CD4-positive, CD25-positive, alpha-beta regulatory T cell (primary cell): ENCODE results near the gene ADM2. TPM values are rescaled to one million over a fixed set of nuclear protein-coding genes. Genes with fewer than 3 reads are reported as not detected.

Experiments
- ATAC-seq, 2 donors: fragments of 150-1000 bp; cut with Tn5 transposase; one replicate each; pipeline ENCODE4 v1.10.0; 2021; ENCODE audit warnings: low read depth in 2 of 2, moderate number of reproducible peaks in 2 of 2, moderate library complexity in 1 of 2
- DNase-seq, 3 donors: peaks; one replicate each; pipeline versions ENCODE4 v3.0.0 to v3.0.0-alpha.2; 2012 to 2022; ENCODE audit warnings: mixed read lengths in 1 of 3
- H3K27ac ChIP-seq: one replicate; pipeline ENCODE4 v1.7.0; 2013; ENCODE audit warnings: mild to moderate bottlenecking, low read length; ENCODE audit not compliant: insufficient read depth, poor library complexity, severe bottlenecking
- H3K27me3 ChIP-seq: one replicate; pipeline ENCODE4 v1.7.0; 2013; ENCODE audit warnings: low read length; ENCODE audit not compliant: control insufficient read depth, insufficient read depth
- H3K36me3 ChIP-seq: one replicate; pipeline ENCODE4 v1.7.0; 2013; ENCODE audit warnings: mild to moderate bottlenecking, low read length, moderate library complexity; ENCODE audit not compliant: control insufficient read depth, insufficient read depth
- H3K4me1 ChIP-seq: 2 replicates; pipeline ENCODE4 v1.7.0; 2013; ENCODE audit warnings: mild to moderate bottlenecking, low read length; ENCODE audit not compliant: insufficient read depth, control insufficient read depth, poor library complexity, severe bottlenecking
- H3K4me3 ChIP-seq: one replicate; pipeline ENCODE4 v1.7.0; 2013; ENCODE audit warnings: low read depth, mild to moderate bottlenecking, low read length, moderate library complexity
- H3K9me3 ChIP-seq, 2 experiments: 1 replicate in 1 of 2; 2 replicates in 1 of 2; pipeline ENCODE4 v1.7.0; 2013; ENCODE audit warnings: low read length in 2 of 2, mild to moderate bottlenecking in 1 of 2, moderate library complexity in 1 of 2; ENCODE audit not compliant: control insufficient read depth in 2 of 2
- H3K27ac Mint-ChIP-seq, 3 donors: one replicate each; pipeline ENCODE4 v1.8.0; 2020 to 2022; ENCODE audit warnings: mild to moderate bottlenecking in 3 of 3, mixed read lengths in 3 of 3, moderate library complexity in 2 of 3
- H3K27me3 Mint-ChIP-seq: one replicate; pipeline ENCODE4 v1.8.0; 2022; ENCODE audit warnings: mild to moderate bottlenecking, mixed read lengths
- H3K36me3 Mint-ChIP-seq: one replicate; pipeline ENCODE4 v1.8.0; 2020; ENCODE audit warnings: mixed read lengths
- H3K4me1 Mint-ChIP-seq, 4 donors: one replicate each; pipeline ENCODE4 v1.8.0; 2020 to 2022; ENCODE audit warnings: mixed read lengths in 4 of 4, mild to moderate bottlenecking in 1 of 4
- H3K4me3 Mint-ChIP-seq, 4 donors: one replicate each; pipeline ENCODE4 v1.8.0; 2020 to 2022; ENCODE audit warnings: mild to moderate bottlenecking in 4 of 4, mixed read lengths in 4 of 4, moderate library complexity in 3 of 4
- H3K9me3 Mint-ChIP-seq, 7 donors: one replicate each; pipeline ENCODE4 v1.8.0; 2020 to 2022; ENCODE audit warnings: mixed read lengths in 7 of 7, mild to moderate bottlenecking in 3 of 7, moderate library complexity in 2 of 7
- polyA plus RNA-seq, 4 donors: library from polyadenylated mRNA; unstranded; fragments of 300-500 nt; fragmentation: Illumina TruSeq; gene quantifications; one replicate each; pipeline ENCODE4 v1.2.3, GENCODE V29; 2021
- total RNA-seq: library from RNA; stranded (reverse); gene quantifications from one replicate; pipeline ENCODE4 v1.2.3, GENCODE V29; 2022

The ADM2 gene
- total and polyA plus RNA-seq, 5 donors from 2014 or later, result 0.06 to 1.9 (median 0.37) TPM

DNA sequence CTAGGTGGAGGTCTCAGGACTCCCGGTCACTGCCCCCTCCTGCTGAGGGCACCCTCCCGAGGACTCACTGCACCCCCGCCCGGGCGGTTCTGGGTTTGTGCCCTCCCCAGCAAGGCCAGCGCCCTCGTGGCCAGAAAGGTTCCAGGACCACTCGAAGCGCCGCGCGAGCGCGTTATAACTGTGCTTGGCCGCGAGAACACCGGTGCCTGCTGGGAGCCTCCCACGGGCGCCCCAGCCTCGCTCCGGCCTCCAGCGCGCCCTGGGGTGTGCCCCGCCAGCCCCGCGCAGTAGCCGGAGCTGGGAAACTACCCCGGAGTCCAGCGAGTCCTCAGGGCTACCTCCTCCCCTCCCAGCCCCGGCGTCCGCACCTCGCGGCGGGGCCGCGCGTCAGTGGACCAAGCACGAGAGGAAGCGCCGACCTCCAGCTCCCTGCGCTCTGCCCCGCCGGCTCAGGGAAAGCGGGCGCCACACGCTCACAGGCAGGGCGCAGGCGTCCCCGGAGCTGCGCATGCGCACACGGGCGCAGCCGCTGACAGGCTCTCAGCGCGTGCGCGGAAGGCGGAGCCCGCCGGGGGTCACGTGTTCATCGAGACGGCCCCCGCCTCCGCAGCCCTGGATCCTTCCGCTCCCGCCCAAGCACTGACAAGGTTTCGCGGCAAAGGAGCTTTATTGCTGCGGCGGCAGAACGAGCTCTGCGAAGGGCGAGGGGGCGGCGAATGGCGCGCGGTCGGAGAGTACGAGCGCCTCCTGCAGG lies 43.9 kb downstream of the ADM2 start, which contains the start of gene SCO2:
TSS of gene SCO2 (minus strand) at position 495 of the 754 bp plus-strand sequence. CDS start 1,187 bp downstream, outside the sequence.
- Histone ChIP-seq H3K27me3 (no peaks in the 10 kb centered on the region), H3K36me3 (peaks cover 20% of the 10 kb centered on the region), H3K27ac (peak within 1 kb of the TSS; percentile 96), H3K4me3 (peak within 1 kb of the TSS; percentile 65), H3K9me3 (no peaks in the 10 kb centered on the region), H3K4me1 (peaks cover 49% of the 10 kb centered on the region)
- no peaks in the 10 kb centered on the region for H3K9me3 Mint-ChIP-seq
- ATAC-seq, result peak; percentile 63 to 69
- peak; percentile 95 to 98 (median 97) for DNase-seq
- H3K27me3 Mint-ChIP-seq, result no peaks in the 10 kb centered on the region
- H3K4me1 Mint-ChIP-seq, result peaks cover 0 to 30% (median 19%) of the 10 kb centered on the region in 4 donors
- H3K36me3 Mint-ChIP-seq, result no peaks in the 10 kb centered on the region
- H3K4me3 Mint-ChIP-seq, result peak within 1 kb of the TSS; percentile 90 to 93 (median 92)
- peak within 1 kb of the TSS; percentile 86 to 94 (median 92) for H3K27ac Mint-ChIP-seq

DNA sequence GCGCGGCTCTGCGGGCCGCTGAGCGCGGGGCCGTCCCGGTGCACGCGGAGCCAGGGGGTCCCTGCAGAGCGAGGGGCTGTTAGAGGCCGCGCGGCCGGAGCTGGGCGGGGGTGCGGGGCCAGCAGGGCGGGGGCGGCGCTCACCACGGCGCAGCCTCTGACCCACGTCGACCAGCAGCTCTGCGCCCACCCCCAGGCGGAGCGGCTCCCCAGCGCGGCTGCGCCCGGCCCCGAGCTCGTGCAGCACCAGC lies 44.4 kb downstream of the ADM2 start:
- Mint-ChIP-seq H3K36me3 (no peaks in the 10 kb centered on the region), H3K9me3 (no peaks in the 10 kb centered on the region), H3K4me3 (peak overlapping the region; percentile 84 to 91 (median 88)), H3K27me3 (no peaks in the 10 kb centered on the region), H3K4me1 (peaks cover 0 to 30% (median 19%) of the 10 kb centered on the region in 4 donors), H3K27ac (peak overlapping the region in 1 of 3 donors; percentile 73)
- Histone ChIP-seq H3K27ac (peak overlapping the region; percentile 96), H3K4me3 (no peak overlapping the region), H3K4me1 (peaks cover 54% of the 10 kb centered on the region), H3K27me3 (no peaks in the 10 kb centered on the region), H3K36me3 (peaks cover 19% of the 10 kb centered on the region), H3K9me3 (no peaks in the 10 kb centered on the region)
- DNase-seq (no peak), ATAC-seq (no peak)

DNA sequence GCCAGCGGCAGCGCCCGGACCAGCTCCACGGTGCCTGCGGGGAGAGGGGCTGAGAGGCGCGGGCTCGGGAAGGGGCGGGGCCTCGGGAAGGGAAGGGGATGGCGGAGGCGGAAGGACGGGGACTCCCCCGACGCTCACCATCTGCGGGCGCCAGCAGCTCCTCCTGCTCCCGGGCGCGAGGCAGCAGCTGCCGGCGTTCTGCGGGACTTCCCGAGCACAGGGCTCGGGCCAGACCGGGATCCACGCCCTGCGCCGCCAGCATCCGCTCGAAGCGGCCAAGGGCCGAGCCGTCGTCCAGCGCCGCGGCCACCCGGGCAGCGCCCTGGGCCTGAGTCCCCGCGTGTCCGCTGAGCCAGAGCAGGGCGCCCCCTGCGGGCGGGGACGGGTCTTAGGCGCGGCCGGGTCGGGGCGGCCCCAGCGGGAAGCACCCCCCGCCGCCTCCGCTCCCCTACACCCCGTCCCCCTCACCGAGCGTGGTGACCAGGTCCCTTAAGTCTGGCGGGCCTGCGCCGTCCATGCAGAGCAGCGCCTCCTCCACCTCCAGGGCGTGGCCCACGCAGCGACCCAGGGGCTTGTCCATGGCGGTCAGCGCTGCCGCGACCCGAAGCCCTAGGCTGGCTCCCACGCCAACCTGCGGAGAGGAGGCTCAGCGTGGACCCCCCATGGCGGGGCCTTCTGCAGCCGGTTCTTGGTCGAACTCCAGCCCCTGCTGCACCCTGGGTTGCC lies 44.9 kb downstream of the ADM2 start:
- H3K36me3 ChIP-seq, result peaks cover 15% of the 10 kb centered on the region
- peaks cover 59% of the 10 kb centered on the region for H3K4me1 ChIP-seq

DNA sequence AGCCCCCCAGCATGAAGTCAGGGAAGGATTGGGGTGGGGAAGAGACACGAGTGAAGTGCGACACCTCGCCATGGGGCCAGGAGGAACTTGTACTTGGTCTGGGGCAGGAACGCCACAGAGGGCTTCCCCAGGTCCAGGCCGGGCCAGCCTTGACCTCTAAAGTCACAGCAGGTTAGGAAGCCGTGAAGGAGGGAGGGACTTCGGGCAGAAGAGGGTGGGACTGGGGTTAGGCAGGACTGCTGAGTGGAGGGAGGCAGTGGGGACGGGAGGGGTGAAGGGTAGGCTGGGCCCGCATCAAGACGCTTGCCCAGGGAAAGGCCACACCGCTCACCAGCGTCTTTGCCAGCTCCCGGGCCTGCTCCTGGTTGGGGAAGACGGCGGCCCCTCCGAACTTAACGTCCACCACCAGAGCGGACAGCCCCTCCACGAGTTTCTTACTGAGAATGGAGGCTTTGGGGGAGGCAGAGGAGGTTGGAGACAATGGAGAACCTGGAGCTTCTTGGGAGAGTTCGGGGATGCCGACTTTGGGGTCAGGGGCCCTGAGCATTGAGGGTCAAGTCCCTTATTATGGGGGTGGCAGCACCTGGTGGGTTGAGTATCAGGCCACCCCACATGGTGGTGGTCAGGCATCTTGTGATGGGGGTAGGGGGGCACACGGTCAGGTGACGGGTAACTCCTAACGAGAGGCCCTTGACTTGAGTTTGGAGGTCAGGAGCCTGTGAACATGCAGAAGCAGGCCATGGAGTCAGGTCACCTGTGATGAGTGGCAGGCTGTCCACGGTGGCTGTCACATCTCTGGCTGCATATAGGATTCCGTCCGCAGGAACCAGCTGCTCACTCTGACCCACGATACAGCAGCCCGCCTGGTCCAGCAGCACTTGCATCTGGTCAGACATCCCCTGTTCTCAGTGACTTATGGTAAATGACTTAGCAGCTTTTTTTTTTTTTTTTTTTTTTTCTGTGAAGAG lies 45.8 kb downstream of the ADM2 start:
- ATAC-seq (no peak), DNase-seq (peak in 1 of 3 donors; percentile 61)
- H3K36me3 Mint-ChIP-seq, result no peaks in the 10 kb centered on the region
- peaks cover 0 to 30% (median 19%) of the 10 kb centered on the region in 4 donors for H3K4me1 Mint-ChIP-seq
- H3K4me3 Mint-ChIP-seq, result peak overlapping the region; percentile 77 to 94 (median 88)
- Histone ChIP-seq H3K36me3 (peaks cover 11% of the 10 kb centered on the region), H3K4me1 (peaks cover 64% of the 10 kb centered on the region), H3K27ac (peak overlapping the region; percentile 96), H3K27me3 (no peaks in the 10 kb centered on the region), H3K9me3 (no peaks in the 10 kb centered on the region), H3K4me3 (no peak overlapping the region)
- peak overlapping the region; percentile 74 to 87 (median 85) for H3K27ac Mint-ChIP-seq
- no peaks in the 10 kb centered on the region for H3K9me3 Mint-ChIP-seq
- no peaks in the 10 kb centered on the region for H3K27me3 Mint-ChIP-seq

More for the DNA sequence above, 44.9 kb downstream of the ADM2 start:
- H3K4me3 ChIP-seq, result no peak overlapping the region
- peaks cover 0 to 30% (median 19%) of the 10 kb centered on the region in 4 donors for H3K4me1 Mint-ChIP-seq
- peak; percentile 82 to 91 (median 83) for DNase-seq
- H3K27ac Mint-ChIP-seq, result peak overlapping the region in 1 of 3 donors; percentile 87
- peak; percentile 28 to 32 for ATAC-seq
- H3K27ac ChIP-seq, result peak overlapping the region; percentile 96
- H3K4me3 Mint-ChIP-seq, result peak overlapping the region; percentile 77 to 94 (median 88)
- H3K27me3 Mint-ChIP-seq, result no peaks in the 10 kb centered on the region
- no peaks in the 10 kb centered on the region for H3K9me3 ChIP-seq
- no peaks in the 10 kb centered on the region for H3K36me3 Mint-ChIP-seq
- H3K27me3 ChIP-seq, result no peaks in the 10 kb centered on the region
- no peaks in the 10 kb centered on the region for H3K9me3 Mint-ChIP-seq

- ATAC-seq, result no peak
- Mint-ChIP-seq H3K27me3 (no peaks in the 10 kb centered on the region), H3K4me1 (peaks cover 0 to 37% (median 24%) of the 10 kb centered on the region in 4 donors), H3K27ac (peak overlapping the region; percentile 48 to 87 (median 85)), H3K36me3 (no peaks in the 10 kb centered on the region), H3K4me3 (peak overlapping the region; percentile 77 to 94 (median 88)), H3K9me3 (no peaks in the 10 kb centered on the region)
- H3K9me3 ChIP-seq, result no peaks in the 10 kb centered on the region
- H3K27ac ChIP-seq, result peak overlapping the region; percentile 96
- peaks cover 69% of the 10 kb centered on the region for H3K4me1 ChIP-seq
- H3K4me3 ChIP-seq, result no peak overlapping the region
- H3K27me3 ChIP-seq, result no peaks in the 10 kb centered on the region
- peaks cover 5% of the 10 kb centered on the region for H3K36me3 ChIP-seq
- DNase-seq, result no peak
Measured at GRCh38 chr22:50527921-50528681, 46.8 kb downstream of the ADM2 start.

DNA sequence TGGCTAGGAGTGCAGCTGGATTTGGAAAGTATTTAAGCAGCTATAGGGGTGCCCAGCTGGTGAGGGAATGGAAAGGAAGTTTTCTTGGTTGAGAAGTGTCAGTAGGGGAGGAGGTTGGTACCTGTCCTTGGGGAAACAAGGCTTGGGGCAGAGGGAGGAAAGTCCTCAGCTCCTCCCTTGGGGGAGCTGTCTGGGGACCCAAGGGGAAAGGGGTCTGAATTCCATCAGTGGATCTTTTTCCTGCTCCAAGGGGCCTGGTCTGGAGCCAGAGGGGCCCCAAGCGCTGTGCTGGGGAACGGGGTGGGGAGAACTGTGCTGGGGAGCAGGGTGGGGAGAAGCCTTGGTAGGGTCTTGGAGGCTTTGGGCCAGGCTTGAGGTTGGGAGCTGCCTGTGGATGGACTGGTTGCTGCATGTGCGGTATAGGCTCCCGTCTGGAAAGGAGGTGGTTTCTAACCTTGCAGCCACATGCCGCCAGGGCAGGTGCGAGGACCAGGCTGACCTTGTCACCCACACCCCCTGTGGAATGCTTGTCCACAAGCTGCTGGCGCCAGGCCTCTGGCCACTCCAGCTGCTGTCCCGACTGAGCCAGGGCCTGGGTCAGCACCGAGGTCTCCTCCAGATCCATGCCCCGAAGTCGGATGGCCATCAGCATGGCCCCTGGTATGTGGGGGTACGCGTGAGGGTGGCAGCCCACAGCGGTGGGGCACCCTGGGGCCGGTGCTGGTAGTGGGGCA lies 47.5 kb downstream of the ADM2 start:
- Mint-ChIP-seq H3K4me3 (peak overlapping the region; percentile 64 to 94 (median 84)), H3K4me1 (peaks cover 0 to 44% (median 28%) of the 10 kb centered on the region in 4 donors), H3K27ac (peak overlapping the region; percentile 46 to 64 (median 48)), H3K9me3 (no peaks in the 10 kb centered on the region), H3K36me3 (no peaks in the 10 kb centered on the region), H3K27me3 (no peaks in the 10 kb centered on the region)
- DNase-seq (peak in 1 of 3 donors; percentile 17), ATAC-seq (no peak)
- Histone ChIP-seq H3K36me3 (no peaks in the 10 kb centered on the region), H3K9me3 (no peaks in the 10 kb centered on the region), H3K27me3 (no peaks in the 10 kb centered on the region), H3K27ac (peak overlapping the region; percentile 96), H3K4me3 (no peak overlapping the region), H3K4me1 (peaks cover 71% of the 10 kb centered on the region)
